Measurements from ENCODE around the gene ZNF586. TPM values are rescaled to one million over a fixed set of nuclear protein-coding genes. Genes with fewer than 3 reads are reported as not detected.
A peak's percentile ranks its signal among the peaks of the same experiment; 100 is the strongest.
"Not testable (repeated sequence)": the region's sequence is repeated elsewhere in the genome, so short reads cannot be mapped to it uniquely, and the experiment has no call there.

The ZNF586 gene
- total RNA-seq, 2 experiments from 2014 or later, result 14.5 to 14.9 TPM

DNA sequence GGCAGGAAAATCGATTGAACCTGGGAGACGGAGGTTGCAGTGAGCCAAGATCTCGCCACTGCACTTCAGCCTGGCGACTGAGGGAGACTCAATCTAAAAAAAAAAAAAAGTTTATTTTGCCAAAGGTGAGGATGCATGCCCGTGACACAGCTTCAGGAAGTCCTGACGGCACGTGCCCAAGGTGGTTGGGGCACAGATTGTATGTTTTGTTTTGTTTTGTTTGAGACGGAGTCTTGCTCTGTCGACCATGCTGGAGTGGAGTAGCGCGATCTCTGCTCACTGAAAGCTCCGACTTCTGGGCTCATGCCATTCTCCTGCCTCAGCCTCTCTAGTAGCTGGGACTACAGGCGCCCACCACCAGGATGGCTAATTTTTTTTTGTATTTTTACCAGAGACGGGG is 48.5 kb downstream of the ZNF586 start:
- H3K27me3 Mint-ChIP-seq (ENCODE audit: low read depth), result no peaks in the 10 kb centered on the region
- H3K27ac Mint-ChIP-seq, result no peak overlapping the region
- DNase-seq, result no peak
- no peak overlapping the region for H3K4me3 Mint-ChIP-seq
- H3K9me3 Mint-ChIP-seq, result no peaks in the 10 kb centered on the region
- CTCF ChIA-PET, result interaction anchor here (0.6 to 0.7 kb wide), 2 partner anchors 97 to 1712 kb away, joined by 3 read pairs; no protein-coding TSS in a partner anchor
- H3K36me3 Mint-ChIP-seq (ENCODE audit: low read depth), result peaks cover 24% of the 10 kb centered on the region
- intact Hi-C loops (cut with micrococcal nuclease), result loop anchor here (5.0 to 10.0 kb wide), 2 partner anchors 91 to 337 kb away; partner anchors contain the start of genes ZNF329 and ZNF671
- peaks cover 46% of the 10 kb centered on the region for H3K4me1 Mint-ChIP-seq (ENCODE audit: low read depth)

- no peak for DNase-seq
- CTCF ChIA-PET, result interaction anchor here (0.6 to 1.0 kb wide), 3 partner anchors 13 to 1712 kb away, joined by 3 read pairs; no protein-coding TSS in a partner anchor
- Mint-ChIP-seq H3K27me3 (ENCODE audit: low read depth) (no peaks in the 10 kb centered on the region), H3K9me3 (no peaks in the 10 kb centered on the region), H3K27ac (no peak overlapping the region), H3K4me3 (peak overlapping the region; percentile 99), H3K4me1 (ENCODE audit: low read depth) (peaks cover 45% of the 10 kb centered on the region), H3K36me3 (ENCODE audit: low read depth) (peaks cover 27% of the 10 kb centered on the region)
- intact Hi-C loops (cut with micrococcal nuclease), result loop anchor here (5.0 to 10.0 kb wide), 2 partner anchors 91 to 336 kb away; partner anchors contain the start of genes ZNF329 and ZNF671
These were observed 48.9 kb downstream of the ZNF586 start for GRCh38 chr19:57818378-57818777.

GRCh38 chr19:57819475-57820148 is 50.1 kb downstream of the ZNF586 start:
- Mint-ChIP-seq H3K4me3 (peak overlapping the region; percentile 99), H3K36me3 (ENCODE audit: low read depth) (peaks cover 36% of the 10 kb centered on the region), H3K27me3 (ENCODE audit: low read depth) (no peaks in the 10 kb centered on the region), H3K4me1 (ENCODE audit: low read depth) (peaks cover 50% of the 10 kb centered on the region), H3K27ac (peak overlapping the region; percentile 96), H3K9me3 (no peaks in the 10 kb centered on the region)
- peak; percentile 89 for DNase-seq
- CTCF ChIA-PET, result interaction anchor here (0.6 to 1.0 kb wide), 3 partner anchors 14 to 85 kb away, joined by 3 read pairs; no protein-coding TSS in a partner anchor
- intact Hi-C loops (cut with micrococcal nuclease), result loop anchor here (1.0 to 10.0 kb wide), 3 partner anchors 30 to 335 kb away; partner anchors contain the start of genes ZNF329, ZNF587 and ZNF671

DNA sequence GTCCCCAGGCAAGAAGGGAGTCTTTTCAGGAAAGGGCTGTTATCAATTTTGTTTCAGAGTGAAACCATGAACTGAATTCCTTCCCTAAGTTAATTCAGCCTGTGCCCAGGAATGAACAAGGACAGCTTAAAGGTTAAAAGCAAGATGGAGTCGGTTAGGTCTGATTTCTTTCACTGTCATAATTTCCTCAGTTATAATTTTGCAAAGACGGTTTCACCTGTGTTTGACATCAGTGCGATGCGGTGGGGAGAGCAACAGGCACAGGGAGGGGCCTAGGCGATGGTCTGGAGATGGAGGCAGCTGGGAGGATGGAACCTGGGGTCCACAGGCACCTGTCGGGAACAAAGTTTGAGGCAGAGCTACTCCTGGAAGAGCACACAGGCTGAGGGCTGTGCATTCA is 51.1 kb downstream of the ZNF586 start:
- intact Hi-C loops (cut with micrococcal nuclease), result no loop called here
- no peaks in the 10 kb centered on the region for H3K27me3 Mint-ChIP-seq (ENCODE audit: low read depth)
- CTCF ChIA-PET, result interaction anchor here (0.6 to 1.3 kb wide), 3 partner anchors 10 to 87 kb away, joined by 3 to 5 read pairs (median 3); partner anchors contain the start of gene ZNF587B
- DNase-seq, result no peak
- peaks cover 44% of the 10 kb centered on the region for H3K4me1 Mint-ChIP-seq (ENCODE audit: low read depth)
- H3K36me3 Mint-ChIP-seq (ENCODE audit: low read depth), result peaks cover 41% of the 10 kb centered on the region
- H3K27ac Mint-ChIP-seq, result peak overlapping the region; percentile 96
- H3K9me3 Mint-ChIP-seq, result no peaks in the 10 kb centered on the region
- H3K4me3 Mint-ChIP-seq, result peak overlapping the region; percentile 99

DNA sequence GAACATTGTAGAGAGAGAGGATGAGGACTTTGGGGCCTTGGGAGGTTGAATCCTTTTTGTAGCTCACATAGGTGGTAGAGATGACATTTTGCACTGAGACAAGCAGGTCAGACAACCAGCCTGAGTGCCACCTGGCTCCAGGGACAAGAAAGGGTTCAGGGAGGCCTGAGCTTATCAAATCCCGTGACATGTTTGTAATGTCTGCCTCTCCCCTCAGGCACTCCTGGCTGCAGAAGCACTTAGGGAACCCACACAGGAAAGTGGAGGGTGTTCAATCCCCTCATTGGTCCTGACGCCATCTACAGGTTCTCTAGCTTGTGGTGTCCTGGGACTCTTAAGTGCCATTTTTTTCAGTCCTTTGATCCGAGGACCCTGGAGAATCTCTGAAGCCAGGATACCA is 51.6 kb downstream of the ZNF586 start:
- Mint-ChIP-seq H3K4me1 (ENCODE audit: low read depth) (peaks cover 46% of the 10 kb centered on the region), H3K36me3 (ENCODE audit: low read depth) (peaks cover 45% of the 10 kb centered on the region), H3K4me3 (peak overlapping the region; percentile 99)
- H3K9me3 Mint-ChIP-seq; H3K27me3 Mint-ChIP-seq (ENCODE audit: low read depth); intact Hi-C loops (cut with micrococcal nuclease); H3K27ac Mint-ChIP-seq; DNase-seq: not testable (repeated sequence)
- CTCF ChIA-PET, result interaction anchor here (1.3 kb wide), 1 partner anchor 9 kb away, joined by 3 read pairs; the partner anchor contains the start of gene ZNF587B

- Mint-ChIP-seq H3K4me3 (peak overlapping the region; percentile 99), H3K36me3 (ENCODE audit: low read depth) (peaks cover 49% of the 10 kb centered on the region), H3K4me1 (ENCODE audit: low read depth) (peaks cover 47% of the 10 kb centered on the region)
- H3K9me3 Mint-ChIP-seq; intact Hi-C loops (cut with micrococcal nuclease); H3K27me3 Mint-ChIP-seq (ENCODE audit: low read depth); CTCF ChIA-PET; DNase-seq; H3K27ac Mint-ChIP-seq: not testable (repeated sequence)
These were observed 52.0 kb downstream of the ZNF586 start for GRCh38 chr19:57821501-57821900.

DNA sequence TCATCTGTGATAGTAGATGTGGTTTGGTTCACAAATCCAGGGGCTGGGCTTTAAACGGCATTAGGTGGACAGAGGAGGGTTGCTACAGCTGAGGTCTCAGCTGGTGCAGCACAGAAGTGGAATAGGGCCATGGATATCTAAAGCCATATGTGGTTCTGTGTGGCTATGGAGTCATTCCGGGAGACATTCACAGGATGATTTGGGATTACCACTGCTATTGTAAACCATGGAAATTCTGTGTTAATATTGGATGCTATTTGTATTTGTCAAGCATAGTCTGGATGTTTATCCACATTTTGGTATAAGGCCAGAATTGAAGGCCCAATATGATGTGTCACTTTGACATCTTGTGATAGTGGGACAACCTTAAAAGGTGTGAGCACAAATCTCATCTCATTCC is 53.7 kb downstream of the ZNF586 start:
- H3K27ac Mint-ChIP-seq; H3K4me3 Mint-ChIP-seq; DNase-seq; H3K27me3 Mint-ChIP-seq (ENCODE audit: low read depth); CTCF ChIA-PET; H3K9me3 Mint-ChIP-seq; intact Hi-C loops (cut with micrococcal nuclease): not testable (repeated sequence)
- peaks cover 59% of the 10 kb centered on the region for H3K36me3 Mint-ChIP-seq (ENCODE audit: low read depth)
- H3K4me1 Mint-ChIP-seq (ENCODE audit: low read depth), result peaks cover 52% of the 10 kb centered on the region

- H3K27ac Mint-ChIP-seq, result peak overlapping the region; percentile 18
- H3K9me3 Mint-ChIP-seq; H3K27me3 Mint-ChIP-seq (ENCODE audit: low read depth); H3K4me3 Mint-ChIP-seq; DNase-seq; intact Hi-C loops (cut with micrococcal nuclease); CTCF ChIA-PET: not testable (repeated sequence)
- peaks cover 59% of the 10 kb centered on the region for H3K36me3 Mint-ChIP-seq (ENCODE audit: low read depth)
- peaks cover 49% of the 10 kb centered on the region for H3K4me1 Mint-ChIP-seq (ENCODE audit: low read depth)
These were observed 54.1 kb downstream of the ZNF586 start for GRCh38 chr19:57823608-57824007.

GRCh38 chr19:57825511-57825910 is 56.0 kb downstream of the ZNF586 start:
- CTCF ChIA-PET, result no interaction called here
- Mint-ChIP-seq H3K9me3 (no peaks in the 10 kb centered on the region), H3K36me3 (ENCODE audit: low read depth) (peaks cover 67% of the 10 kb centered on the region), H3K4me3 (no peak overlapping the region), H3K27me3 (ENCODE audit: low read depth) (no peaks in the 10 kb centered on the region), H3K4me1 (ENCODE audit: low read depth) (peaks cover 52% of the 10 kb centered on the region), H3K27ac (no peak overlapping the region)
- intact Hi-C loops (cut with micrococcal nuclease), result no loop called here
- DNase-seq, result no peak

- no peaks in the 10 kb centered on the region for H3K9me3 Mint-ChIP-seq
- CTCF ChIA-PET, result no interaction called here
- peaks cover 59% of the 10 kb centered on the region for H3K36me3 Mint-ChIP-seq (ENCODE audit: low read depth)
- no peaks in the 10 kb centered on the region for H3K27me3 Mint-ChIP-seq (ENCODE audit: low read depth)
- no peak for DNase-seq
- H3K27ac Mint-ChIP-seq, result no peak overlapping the region
- peaks cover 30% of the 10 kb centered on the region for H3K4me1 Mint-ChIP-seq (ENCODE audit: low read depth)
- no peak overlapping the region for H3K4me3 Mint-ChIP-seq
- intact Hi-C loops (cut with micrococcal nuclease), result no loop called here
These were observed 59.8 kb downstream of the ZNF586 start for GRCh38 chr19:57829316-57829715.

GRCh38 chr19:57830071-57830602 is 60.7 kb downstream of the ZNF586 start, which contains the start of gene ZNF587B:
Gene ZNF587B, plus strand, starts transcription at chr19:57830299. Its CDS starts 230 bp downstream, at chr19:57830529.
- no peaks in the 10 kb centered on the region for H3K9me3 Mint-ChIP-seq
- intact Hi-C loops (cut with micrococcal nuclease), result no loop called here
- H3K27ac Mint-ChIP-seq, result no peak within 1 kb of the TSS
- no peaks in the 10 kb centered on the region for H3K27me3 Mint-ChIP-seq (ENCODE audit: low read depth)
- CTCF ChIA-PET, result interaction anchor here (0.9 kb wide), 1 partner anchor 10 kb away, joined by 3 read pairs; no protein-coding TSS in a partner anchor
- no peak within 1 kb of the TSS for H3K4me3 Mint-ChIP-seq
- H3K36me3 Mint-ChIP-seq (ENCODE audit: low read depth), result peaks cover 55% of the 10 kb centered on the region
- H3K4me1 Mint-ChIP-seq (ENCODE audit: low read depth), result peaks cover 26% of the 10 kb centered on the region
- peak; percentile 56 for DNase-seq

Measured in activated naive CD4-positive, alpha-beta T cell treated with anti-CD3 and anti-CD28 coated beads for 36 hours (primary cell).